Right renal cortex interstitium (tissue), 3 donors: Measurements from ENCODE around the gene MTRF1. TPM values are rescaled to one million over a fixed set of nuclear protein-coding genes. Genes with fewer than 3 reads are reported as not detected.

Experiments
- DNase-seq, 3 donors: peaks; one replicate each; pipeline ENCODE4 v3.0.0-alpha.2; 2013; ENCODE audit warnings: low read depth in 3 of 3, low spot score in 2 of 3
- polyA plus RNA-seq, 3 donors: library from polyadenylated mRNA; unstranded; fragments of 120-200 nt; gene quantifications; one replicate each; pipeline ENCODE4 v1.2.1, GENCODE V29; 2013; ENCODE audit not compliant: insufficient read length in 3 of 3

MTRF1 gene
- polyA plus RNA-seq, 3 donors, result 16.6 to 17.1 (median 17.0) TPM

DNA sequence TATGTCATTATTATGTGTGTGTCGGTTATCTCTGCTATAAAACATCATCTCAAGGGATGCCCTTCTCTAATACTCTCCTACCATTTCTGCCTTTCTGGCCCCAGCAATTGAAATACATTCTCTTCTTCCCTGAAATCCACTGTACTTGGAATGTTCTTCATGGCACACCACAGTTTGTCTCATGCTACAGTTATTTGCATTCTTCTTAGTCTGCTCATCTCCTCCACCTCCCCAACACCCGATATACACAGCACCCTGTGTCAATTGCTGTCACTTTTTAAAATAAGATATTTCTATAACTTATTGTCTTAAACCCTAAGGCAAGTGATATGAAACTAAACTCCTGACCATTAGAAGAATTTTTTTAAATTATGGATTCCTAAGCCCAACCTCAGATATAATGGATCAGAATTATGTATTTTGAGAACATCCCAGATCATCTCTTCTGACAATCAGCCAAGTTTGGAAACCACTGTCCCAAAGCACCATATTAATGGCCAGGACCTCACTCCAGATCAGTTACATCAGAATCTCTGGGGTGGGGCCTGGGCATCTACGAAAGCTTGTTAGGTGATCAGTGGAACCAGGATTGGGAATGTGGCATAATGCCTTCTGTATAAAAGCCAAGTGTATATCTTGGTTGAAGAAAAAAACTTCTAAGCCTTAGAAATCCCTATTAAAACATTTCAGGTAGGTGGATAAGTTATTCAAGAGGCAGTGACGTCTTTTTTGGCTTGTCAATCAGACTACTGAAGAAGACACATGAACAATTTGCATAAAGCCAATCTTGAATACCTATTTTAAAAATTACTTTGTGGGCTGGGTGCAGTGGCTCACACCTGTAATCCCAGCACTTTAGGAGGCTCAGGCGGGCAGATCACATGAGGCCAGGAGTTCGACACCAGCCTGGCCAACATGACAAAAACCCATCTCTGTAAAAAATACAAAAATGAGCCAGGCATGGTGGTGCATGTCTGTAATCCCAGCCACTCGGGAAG, 39.0 kb downstream of the MTRF1 start:
- DNase-seq, result no peak

DNA sequence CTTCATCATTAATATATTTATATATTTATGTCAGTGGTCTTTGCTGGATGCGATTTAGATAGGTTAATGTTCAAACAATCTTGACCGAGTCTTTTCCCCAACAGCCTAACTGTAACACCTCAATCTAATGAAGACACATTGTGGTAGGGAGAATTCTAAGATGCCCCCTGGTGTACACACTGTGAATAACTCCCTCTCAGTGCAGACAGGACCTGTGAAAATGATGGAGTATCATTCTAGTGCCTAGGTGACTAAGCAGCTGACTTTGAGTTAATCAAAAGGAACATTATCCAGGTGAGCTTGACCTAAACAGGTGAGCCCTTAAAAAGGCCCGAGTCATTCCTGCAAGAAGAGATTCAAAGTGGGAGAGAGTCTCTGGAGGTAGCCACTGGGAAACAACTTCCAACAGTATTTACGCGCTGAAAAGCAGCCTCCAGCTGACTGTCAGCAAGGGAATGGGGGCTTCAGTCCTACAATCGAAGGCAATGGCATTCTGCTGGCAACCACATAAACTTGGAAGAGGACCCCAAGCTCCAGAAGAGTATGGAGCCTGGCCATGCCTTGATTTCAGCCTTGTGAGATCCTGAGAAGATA, 41.0 kb downstream of the MTRF1 start:
- DNase-seq, result peak in 1 of 3 donors; percentile 29

DNA sequence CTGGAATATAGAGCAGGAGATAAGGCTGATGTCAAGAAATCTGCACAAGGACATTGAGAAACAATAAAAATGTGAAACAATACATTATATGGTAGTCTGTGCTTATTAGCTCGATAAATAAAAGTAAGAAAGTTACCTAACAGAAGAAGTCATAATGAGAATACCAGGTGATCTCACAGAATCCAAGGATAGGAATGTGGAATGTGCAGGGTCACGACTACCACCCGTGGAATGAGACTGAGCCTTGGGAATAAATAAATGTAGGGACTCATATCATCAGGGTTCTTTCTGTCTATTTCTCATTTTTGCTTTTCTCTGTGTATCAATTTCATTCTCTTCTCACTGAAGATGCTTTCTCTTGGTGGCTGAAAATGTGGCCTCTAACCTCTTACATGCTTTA, 43.0 kb downstream of the MTRF1 start:
- no peak for DNase-seq

DNA sequence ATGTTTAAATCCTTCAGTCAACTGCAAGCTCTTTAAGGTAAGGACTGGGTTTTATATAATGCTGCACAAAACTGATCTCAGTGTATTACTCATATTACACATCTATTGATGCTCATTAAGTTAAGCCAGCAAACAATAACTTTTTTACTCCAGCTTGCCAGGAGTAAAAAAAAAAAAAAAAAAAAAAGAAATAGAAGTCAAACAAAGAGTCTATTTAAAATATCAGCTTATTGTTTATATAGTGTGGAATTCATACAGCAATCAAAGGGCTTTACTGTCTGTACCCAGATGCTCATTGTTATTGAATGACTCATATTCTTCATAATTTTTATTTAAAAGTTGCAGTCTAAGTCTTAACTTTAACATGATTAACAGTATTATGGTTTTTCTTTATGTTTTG, 47.2 kb downstream of the MTRF1 start:
- no peak for DNase-seq

DNA sequence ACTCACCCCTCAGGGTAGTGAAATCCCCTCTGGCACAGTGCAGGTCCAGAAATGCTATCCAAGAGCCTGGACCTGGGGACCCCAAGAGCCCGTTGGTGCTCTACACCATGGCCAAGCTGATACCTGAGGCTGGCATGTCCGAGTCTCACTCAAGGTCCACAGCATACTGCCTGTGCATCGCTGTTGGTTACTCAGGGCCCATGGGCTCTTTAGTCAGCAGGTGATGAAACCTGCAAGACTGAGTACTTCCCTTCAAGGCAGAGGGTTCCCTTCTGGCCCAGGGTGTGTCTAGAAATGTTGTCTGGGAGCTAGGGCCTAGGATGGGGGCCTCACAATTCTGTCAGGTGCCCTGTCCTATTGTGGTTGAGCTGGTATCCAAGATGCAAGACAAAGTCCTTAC, 49.5 kb downstream of the MTRF1 start:
- DNase-seq, result no peak

DNA sequence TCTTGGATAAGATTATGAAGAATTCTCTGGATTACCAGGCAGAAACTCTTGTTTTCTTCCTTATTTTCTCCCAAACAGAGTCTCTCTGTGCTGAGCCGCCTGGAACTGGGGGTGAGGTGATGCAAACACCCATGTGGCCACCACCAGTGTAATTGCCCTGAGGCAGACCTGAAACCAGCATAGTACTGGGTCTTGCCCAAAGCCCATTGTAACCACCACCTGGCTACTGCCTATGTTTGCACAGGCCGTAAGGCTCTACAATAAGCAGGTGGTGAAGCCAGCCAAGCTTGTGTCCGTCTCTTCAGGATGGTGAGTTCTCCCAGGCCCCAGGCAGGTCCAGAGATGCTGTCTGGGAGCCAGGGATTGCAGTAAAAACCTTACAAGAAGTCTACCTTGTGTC, 50.1 kb downstream of the MTRF1 start:
- DNase-seq, result no peak

DNA sequence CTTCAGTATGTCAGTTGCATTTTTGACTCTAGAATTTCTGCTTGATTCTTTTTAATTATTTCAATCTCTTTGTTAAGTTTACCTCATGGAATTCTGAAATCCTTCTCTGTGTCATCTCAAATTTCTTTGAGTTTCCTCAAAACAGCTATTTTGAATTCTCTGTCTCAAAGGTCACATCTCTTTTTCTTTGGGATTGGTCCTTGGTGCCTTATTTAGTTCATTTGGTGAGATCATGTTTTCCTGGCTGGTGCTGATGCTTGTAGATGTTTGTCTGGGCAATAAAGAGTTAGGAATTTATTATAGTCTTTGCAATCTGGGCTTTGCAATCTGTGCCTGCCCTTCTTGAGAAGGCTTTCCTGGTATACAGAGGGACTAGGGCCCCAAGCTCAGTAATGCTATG, 50.5 kb downstream of the MTRF1 start:
- DNase-seq, result no peak

DNA sequence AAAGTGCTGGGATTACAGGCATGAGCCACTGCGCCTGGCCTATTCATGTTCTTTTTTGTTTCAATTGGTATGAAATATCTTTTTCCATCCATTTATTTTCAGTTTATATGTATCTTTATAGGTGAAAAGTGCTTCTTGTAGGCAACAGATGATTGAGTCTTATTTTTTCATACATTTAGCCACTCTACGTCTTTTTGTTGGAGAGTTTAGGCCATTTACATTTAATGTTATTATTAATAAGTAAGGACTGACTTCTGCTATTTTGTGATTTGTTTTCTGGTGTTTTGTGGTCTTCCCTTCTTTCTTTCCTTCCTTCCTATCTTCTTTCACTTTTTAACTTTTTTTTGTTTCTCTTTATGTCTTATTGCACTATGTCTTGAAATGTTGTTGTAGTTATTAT, 52.3 kb downstream of the MTRF1 start:
- no peak for DNase-seq

DNA sequence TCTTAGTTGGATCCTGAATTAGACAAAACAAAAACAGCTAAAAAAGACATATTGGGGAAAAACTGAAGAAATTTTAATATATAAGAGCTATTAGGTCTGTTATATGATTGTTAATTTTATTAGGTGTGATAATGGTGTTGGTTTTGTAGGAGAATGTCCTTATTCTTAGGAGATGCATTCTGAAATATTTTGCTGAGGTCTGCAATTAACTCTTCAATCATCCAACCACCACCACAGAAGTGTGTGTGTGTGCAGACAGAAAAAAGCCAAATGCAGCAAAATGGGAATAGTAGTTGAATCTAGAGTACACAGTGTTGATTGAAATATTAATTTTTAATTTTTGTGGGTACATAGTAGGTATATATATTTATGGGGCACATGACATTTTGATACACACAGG, 56.9 kb downstream of the MTRF1 start:
- DNase-seq, result no peak

DNA sequence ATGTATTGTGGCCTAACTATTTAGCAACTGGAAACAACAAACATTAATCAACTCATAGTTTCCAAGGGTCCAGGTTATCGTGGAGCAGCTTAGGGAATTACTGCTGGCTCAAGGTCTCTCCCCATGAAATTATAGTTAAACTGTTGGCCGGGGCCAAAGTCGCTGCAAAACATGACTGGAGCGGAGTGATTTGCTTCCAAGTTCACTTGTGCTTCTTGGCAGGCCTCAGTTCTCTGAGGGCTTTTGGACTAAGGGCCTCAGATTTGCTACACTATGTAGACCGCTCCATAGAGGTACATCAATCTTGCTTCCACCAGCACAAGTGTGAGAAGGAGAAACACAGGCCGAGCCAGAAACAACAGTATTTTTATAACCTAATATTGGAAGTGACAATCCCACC, 59.6 kb downstream of the MTRF1 start:
- peak in 2 of 3 donors; percentile 10 to 21 for DNase-seq

DNA sequence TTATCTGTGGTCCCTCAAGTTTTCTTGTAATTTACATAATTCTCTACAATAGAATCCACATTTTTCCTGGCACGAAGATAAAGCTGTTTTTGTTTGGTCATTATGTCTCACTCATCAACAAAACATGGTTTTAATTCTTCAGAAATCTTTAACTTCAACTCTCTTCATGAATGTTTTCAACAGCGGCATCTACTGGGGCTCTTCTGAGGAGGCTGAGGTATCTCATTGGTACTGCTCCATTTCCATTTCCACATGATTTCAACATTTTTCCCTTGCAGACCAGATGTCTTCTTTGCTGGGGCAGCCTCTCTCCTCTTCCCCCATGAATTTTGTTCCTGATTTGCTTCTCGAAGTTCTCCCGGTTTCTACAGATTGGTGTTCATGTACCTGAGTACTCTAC, 63.2 kb downstream of the MTRF1 start:
- no peak for DNase-seq

DNA sequence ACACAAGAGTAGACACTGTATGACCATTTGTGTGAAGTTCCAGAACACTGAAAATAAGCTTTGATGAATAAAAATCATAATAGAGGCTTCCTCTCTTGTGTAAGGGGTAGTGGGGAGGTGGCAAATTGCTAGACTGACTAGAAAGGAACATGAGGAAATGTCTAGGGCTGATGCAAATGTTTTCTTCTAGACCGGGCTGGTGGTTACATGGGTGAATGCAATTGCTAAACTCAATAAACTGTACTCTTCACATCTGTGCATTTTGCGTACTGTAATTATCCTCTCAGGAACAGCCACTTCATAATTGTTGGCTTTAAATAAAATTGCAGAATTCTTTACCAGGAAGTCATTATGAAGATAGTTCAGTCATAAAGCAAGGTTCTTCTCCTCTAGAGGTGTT, 63.9 kb downstream of the MTRF1 start:
- DNase-seq, result no peak

DNA sequence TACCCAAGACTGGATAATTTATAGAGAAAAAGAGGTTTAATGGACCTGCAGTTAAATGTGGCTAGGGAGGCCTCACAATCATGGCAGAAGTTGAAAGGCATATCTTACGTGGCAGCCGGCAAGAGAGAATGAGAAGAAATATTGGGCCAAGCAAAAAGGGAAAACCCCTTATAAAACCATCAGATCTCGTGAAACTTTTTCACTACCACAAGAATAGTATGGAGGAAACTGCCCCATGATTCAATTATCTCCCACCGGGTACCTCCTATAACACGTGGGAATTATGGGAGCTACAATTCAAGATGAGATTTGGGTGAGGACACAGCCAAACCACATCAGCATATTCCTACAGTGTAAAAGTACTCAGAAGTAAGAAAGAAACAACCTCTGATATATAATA, 64.3 kb downstream of the MTRF1 start:
- no peak for DNase-seq

DNA sequence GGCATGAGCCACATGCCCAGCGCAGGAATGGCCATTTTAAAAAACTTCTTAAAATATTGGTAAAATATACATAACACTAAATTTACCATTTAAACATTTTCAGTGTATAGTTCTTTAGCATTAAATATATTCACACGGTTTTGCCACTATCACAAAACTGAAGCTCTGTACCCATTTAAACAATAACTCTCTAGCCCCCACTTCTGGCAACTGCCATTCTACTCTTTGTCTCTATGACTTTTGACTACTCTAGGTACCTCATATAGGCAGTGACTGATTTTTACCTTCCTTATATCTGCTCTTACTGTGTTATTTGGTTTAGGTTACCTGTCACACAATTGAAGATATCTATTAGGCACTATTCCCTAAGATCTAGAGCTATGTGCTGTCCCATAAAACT, 66.8 kb downstream of the MTRF1 start:
- no peak for DNase-seq

DNA sequence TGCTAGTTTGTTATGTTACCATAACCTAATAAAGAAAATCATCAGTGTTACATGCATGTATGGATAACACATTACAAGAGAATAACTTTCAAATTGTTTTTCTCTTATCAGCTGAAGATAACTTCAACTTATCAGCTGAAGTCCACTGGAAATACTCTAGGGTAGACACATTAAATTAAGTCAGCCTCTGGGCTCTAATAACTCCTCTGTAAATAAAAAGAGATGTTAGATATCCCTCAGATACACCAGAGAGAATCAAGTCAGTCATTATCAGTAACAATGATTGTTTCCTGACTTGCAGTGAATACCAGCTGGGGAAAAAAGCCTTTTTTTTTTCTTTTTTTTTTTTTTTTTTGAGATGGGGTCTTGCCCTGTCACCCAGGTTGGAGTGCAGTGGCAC, 67.4 kb downstream of the MTRF1 start:
- no peak for DNase-seq

DNA sequence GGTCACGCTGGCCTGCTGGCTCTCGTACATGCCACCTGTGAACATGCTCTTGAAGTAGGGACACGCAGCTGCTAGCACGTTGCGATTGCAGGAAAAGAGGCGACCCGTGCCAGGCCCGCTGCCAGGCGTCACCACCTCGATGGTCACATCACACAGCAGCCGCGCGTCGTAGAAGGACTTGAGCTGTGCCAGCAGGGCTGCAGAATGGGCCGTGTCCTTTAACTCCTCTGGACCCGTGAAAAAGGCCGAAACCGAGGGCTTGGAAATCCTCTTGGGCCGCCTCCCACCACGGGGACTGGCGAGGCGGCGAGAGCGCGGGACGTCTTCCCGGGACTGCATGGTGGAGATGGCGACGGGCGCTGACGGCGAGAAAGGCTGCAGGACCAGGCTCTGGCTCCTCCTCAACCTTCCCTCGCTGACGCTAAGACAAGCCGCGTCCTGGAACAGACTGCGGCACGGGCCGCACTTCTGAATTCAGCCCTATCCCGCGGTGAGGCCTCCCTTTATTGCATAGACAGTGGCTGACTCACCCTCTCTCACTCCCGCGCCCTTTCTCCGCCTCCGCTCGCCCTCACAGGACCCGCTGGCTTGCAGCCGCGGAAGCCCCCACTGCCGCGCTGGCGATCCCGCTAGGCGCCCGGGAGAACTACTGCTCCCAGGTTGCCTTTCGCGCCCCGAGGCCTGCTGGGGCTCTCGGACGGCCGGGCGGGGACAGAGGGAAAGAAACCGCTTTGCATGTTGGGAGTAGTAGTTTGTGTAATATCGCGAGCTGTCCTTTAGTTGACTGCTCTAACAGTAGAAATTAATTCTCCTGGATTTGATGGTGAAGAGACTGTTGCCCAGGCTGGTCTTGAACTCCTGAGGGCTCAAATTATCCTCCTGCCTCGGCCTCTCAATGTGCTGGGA, 69.2 kb downstream of the MTRF1 start, which contains the start of gene KBTBD7:
KBTBD7 (minus strand) TSS at position 651 of the 906 bp plus-strand sequence; CDS start at position 339, 312 bp downstream.
- DNase-seq, result peak; percentile 67 to 85 (median 82)

DNA sequence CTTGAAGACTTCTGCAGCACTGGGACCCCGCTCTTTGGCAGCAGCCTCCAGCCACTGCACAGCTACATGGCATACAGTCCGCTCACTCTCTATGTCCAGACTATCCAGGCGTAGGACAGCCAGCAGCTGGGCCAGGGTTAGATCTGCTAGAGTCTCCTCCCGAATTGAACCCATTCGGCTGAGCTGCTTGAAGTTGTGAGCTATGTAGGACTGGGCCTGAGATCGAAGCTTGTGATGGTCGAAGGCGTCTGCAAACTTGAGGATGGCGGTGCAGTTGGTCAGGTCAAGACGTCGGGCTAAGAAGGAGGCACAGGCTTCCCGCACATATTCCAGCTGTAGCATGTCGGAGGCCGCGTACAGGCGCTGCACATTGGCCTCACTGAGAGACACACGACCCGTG, 69.9 kb downstream of the MTRF1 start:
- DNase-seq, result no peak

DNA sequence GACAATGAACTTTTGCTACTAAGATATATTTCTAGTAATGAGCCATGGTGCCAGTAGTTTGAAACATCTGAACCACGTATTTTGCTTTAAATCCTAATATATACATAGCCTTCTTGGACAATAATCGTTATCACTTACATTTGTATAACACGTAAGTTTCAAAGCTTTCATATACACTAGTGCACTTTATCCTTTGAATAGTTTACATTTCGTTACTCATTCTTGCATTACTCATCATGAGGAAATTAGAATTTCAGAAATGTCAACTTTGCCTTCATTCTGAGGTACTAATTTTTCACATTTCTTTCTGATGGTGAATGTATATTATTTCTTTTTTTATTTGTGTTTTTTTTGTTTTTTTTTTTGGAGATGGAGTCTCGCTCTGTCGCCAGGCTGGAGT, 74.8 kb downstream of the MTRF1 start:
- no peak for DNase-seq

DNA sequence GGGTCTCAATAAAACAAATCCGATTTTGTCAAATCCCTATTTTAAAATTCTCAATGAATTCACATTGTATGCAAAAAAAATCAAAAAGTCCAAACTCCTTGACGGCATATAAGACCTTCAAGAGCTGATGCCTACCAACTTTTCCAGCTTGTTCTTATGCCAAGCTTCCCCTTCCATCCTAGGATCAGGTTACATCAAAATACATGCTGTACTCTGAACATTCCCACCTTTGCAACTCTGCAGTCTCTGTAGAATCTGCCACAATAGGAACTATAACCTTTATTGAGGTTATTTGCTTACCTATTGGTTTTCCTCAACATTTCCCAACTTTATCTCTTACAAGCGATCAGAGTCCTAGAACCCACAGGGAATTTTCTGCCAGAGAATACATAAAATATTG, 76.9 kb downstream of the MTRF1 start:
- no peak for DNase-seq

DNA sequence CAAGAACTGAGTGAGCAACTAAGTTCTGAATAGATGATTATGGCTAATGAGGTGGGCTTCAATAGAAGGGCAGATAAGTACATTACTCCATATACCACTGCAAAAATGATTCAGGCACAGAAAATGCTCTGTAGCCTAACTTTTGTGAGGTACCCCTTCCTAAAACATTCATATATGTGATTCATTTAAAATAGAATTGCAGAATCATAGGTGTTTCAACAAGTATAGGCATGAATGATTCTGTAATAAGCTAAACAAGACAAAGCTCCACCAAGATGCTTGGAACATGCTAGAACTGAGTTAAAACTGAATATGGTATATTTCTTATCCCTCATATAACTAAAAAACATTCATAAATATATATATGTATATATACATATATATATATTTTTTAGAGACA, 81.1 kb downstream of the MTRF1 start:
- no peak for DNase-seq
